GM23338 (cell line): ENCODE measurements around the gene PHRF1. TPM values are rescaled to one million over a fixed set of nuclear protein-coding genes. Genes with fewer than 3 reads are reported as not detected.
"Not testable (repeated sequence)": the region's sequence is repeated elsewhere in the genome, so short reads cannot be mapped to it uniquely, and the experiment has no call there.

ENCODE experiments used
- ATAC-seq: fragments of 200-7000 bp; cut with Tn5 transposase; 3 replicates; pipeline ENCODE4 v1.9.1; 2020
- DNase-seq: peaks from one replicate; pipeline ENCODE4 v3.0.0-alpha.2; 2015; ENCODE audit warnings: low spot score
- H2AFZ ChIP-seq: fragments of 200-600 bp; sonication (generic); 2 replicates; pipeline ENCODE4 v1.8.0; 2016; ENCODE audit warnings: antibody characterized with exemption, mild to moderate bottlenecking, moderate library complexity
- H3F3A ChIP-seq: fragments of 200-600 bp; sonication (generic); replicated peaks from 2 replicates; pipeline ENCODE4 v1.8.0; 2017; ENCODE audit warnings: antibody characterized with exemption, mixed run types, low read depth
- H3K27ac ChIP-seq: fragments of 200-600 bp; sonication (generic); 2 replicates; pipeline ENCODE4 v1.6.1; 2016; ENCODE audit warnings: low read depth
- H3K27me3 ChIP-seq: fragments of 200-600 bp; sonication (generic); 2 replicates; pipeline ENCODE4 v1.8.0; 2016; ENCODE audit warnings: mild to moderate bottlenecking, mixed run types, moderate library complexity; ENCODE audit not compliant: insufficient read depth
- H3K36me3 ChIP-seq: fragments of 200-600 bp; sonication (generic); 2 replicates; pipeline ENCODE4 v1.8.0; 2016; ENCODE audit warnings: mild to moderate bottlenecking; ENCODE audit not compliant: insufficient read depth
- H3K4me1 ChIP-seq: fragments of 200-600 bp; sonication (generic); 2 replicates; pipeline ENCODE4 v1.8.0; 2016; ENCODE audit warnings: mild to moderate bottlenecking, moderate library complexity; ENCODE audit not compliant: insufficient read depth
- H3K4me2 ChIP-seq: fragments of 200-600 bp; sonication (generic); 2 replicates; pipeline ENCODE4 v1.7.1; 2017; ENCODE audit warnings: mixed run types
- H3K4me3 ChIP-seq: fragments of 200-600 bp; sonication (generic); 2 replicates; pipeline ENCODE4 v1.6.1; 2016; ENCODE audit warnings: mixed run types
- H3K79me2 ChIP-seq: fragments of 200-600 bp; sonication (generic); replicated peaks from 2 replicates; pipeline ENCODE4 v1.8.0; 2017; ENCODE audit warnings: mild to moderate bottlenecking; ENCODE audit not compliant: insufficient read depth
- H3K9me2 ChIP-seq: fragments of 200-600 bp; sonication (generic); 2 replicates; pipeline ENCODE4 v1.8.0; 2017; ENCODE audit not compliant: insufficient read depth
- H4K20me1 ChIP-seq: fragments of 200-600 bp; sonication (generic); replicated peaks from 2 replicates; pipeline ENCODE4 v1.8.0; 2017; ENCODE audit warnings: mild to moderate bottlenecking; ENCODE audit not compliant: insufficient read depth
- H3K27ac Mint-ChIP-seq: 2 replicates; pipeline ENCODE4 v1.8.0; 2020; ENCODE audit warnings: inconsistent platforms, mild to moderate bottlenecking, moderate library complexity, mixed read lengths
- H3K27me3 Mint-ChIP-seq: 3 replicates; pipeline ENCODE4 v1.8.0; 2022; ENCODE audit warnings: low read depth, mild to moderate bottlenecking, moderate library complexity, mixed read lengths, inconsistent platforms; ENCODE audit not compliant: insufficient read depth, poor library complexity
- H3K36me3 Mint-ChIP-seq: 3 replicates; pipeline ENCODE4 v1.8.0; 2021; ENCODE audit warnings: low read depth, mild to moderate bottlenecking, inconsistent platforms, moderate library complexity, mixed read lengths
- H3K4me1 Mint-ChIP-seq: 3 replicates; pipeline ENCODE4 v1.8.0; 2020; ENCODE audit warnings: mild to moderate bottlenecking, inconsistent platforms, mixed read lengths
- H3K4me3 Mint-ChIP-seq: 3 replicates; pipeline ENCODE4 v1.8.0; 2021; ENCODE audit warnings: moderate library complexity, mild to moderate bottlenecking, inconsistent platforms, mixed read lengths
- H3K9me3 Mint-ChIP-seq: 3 replicates; pipeline ENCODE4 v1.8.0; 2020; ENCODE audit warnings: moderate library complexity, mild to moderate bottlenecking, inconsistent platforms, mixed read lengths
- CREB1 ChIP-seq: fragments of 250-450 bp; sonication (Bioruptor Pico); IDR thresholded peaks from 2 replicates; pipeline ENCODE4 v1.5.0; 2020; ENCODE audit warnings: low read depth, mild to moderate bottlenecking, moderate library complexity
- EZH2 ChIP-seq: fragments of 200-600 bp; sonication (generic); IDR thresholded peaks from one replicate; pipeline ENCODE4 v1.8.0; 2017; ENCODE audit warnings: antibody characterized with exemption, mild to moderate bottlenecking, low read depth; ENCODE audit not compliant: unreplicated experiment
- NANOG ChIP-seq: IDR thresholded peaks from 2 replicates; pipeline ENCODE4 v1.6.1; 2016; ENCODE audit warnings: antibody characterized with exemption, borderline replicate concordance
- STAT1 ChIP-seq: IDR thresholded peaks from one replicate; pipeline ENCODE4 v1.6.1; 2016; ENCODE audit warnings: antibody characterized with exemption; ENCODE audit not compliant: unreplicated experiment
- ZNF114 ChIP-seq: fragments of 250-450 bp; sonication (Bioruptor Pico); IDR thresholded peaks from 2 replicates; pipeline ENCODE4 v1.5.0; 2020; ENCODE audit warnings: mild to moderate bottlenecking, moderate library complexity
- polyA plus RNA-seq: library from polyadenylated mRNA; unstranded; fragments of >200 nt; fragmentation: Nextera tagmentation; extraction: Ambion mirVana; gene quantifications from 2 replicates; pipeline ENCODE4 v1.2.1, GENCODE V29; 2016
- total RNA-seq: library from RNA; depleted of rRNA; stranded (reverse); fragments of >200 nt; shearing (Covaris generic); gene quantifications from 2 replicates; pipeline ENCODE4 v1.2.3, GENCODE V29; 2014
- TF ChIP-seq, protein P1 (sequence below): IDR thresholded peaks from 2 replicates; pipeline ENCODE4 v1.6.1; 2016; ENCODE audit warnings: antibody characterized with exemption
- TF ChIP-seq, protein P2 (sequence below): IDR thresholded peaks from one replicate; pipeline ENCODE4 v1.6.1; 2018; ENCODE audit warnings: antibody characterized with exemption; ENCODE audit not compliant: unreplicated experiment

PHRF1 gene
- total and polyA plus RNA-seq, 2 experiments from 2014 or later = 11.0 to 45.9 TPM

DNA sequence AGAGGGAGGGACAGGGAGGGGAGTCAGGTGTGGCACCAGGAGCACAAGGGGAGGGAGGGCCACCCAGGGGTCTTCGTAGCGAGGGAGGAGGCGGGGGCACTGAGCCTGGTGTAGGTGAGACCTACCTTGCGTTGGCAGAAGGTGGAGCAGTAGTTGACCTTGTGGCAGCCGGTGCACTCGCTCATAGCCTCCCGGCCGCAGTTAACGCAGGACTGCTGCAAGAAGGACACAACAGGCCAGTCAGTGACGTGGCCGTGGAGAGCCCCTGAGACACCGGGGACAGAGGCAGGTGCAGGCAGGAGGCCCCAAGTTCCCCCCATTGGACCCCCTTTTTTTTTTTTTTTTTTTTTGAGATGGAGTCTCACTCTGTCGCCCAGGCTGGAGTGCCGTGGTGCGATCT lies 77.6 kb downstream of the PHRF1 start:
- H3K9me3 Mint-ChIP-seq = no peaks in the 10 kb centered on the region

DNA sequence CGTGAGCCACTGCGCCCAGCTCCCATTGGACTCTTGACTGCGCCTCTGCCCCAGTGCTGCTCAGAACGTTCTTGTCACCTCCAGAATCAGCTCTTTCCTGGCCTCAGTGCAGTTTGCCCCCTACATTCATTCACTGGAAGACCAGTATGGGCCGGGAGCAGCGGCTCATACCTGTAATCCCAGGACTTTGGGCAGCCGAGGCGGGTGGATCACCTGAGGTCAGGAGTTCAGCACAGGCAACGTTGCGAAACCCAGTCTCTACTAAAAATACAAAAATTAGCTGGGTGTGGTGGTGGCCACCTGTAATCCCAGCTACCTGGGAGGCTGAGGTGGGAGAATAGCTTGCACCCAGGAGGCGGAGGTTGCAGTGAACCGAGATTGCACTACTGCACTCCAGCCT lies 78.2 kb downstream of the PHRF1 start:
- not testable (repeated sequence) for H3K4me2 ChIP-seq, H3K4me1 ChIP-seq, H3K9me2 ChIP-seq, H4K20me1 ChIP-seq, H3K27ac ChIP-seq, H3K4me1 Mint-ChIP-seq, H3K79me2 ChIP-seq, H3F3A ChIP-seq, ATAC-seq, H2AFZ ChIP-seq, H3K4me3 ChIP-seq, H3K27ac Mint-ChIP-seq, H3K27me3 ChIP-seq, H3K4me3 Mint-ChIP-seq, H3K9me3 Mint-ChIP-seq, DNase-seq
- peaks cover 13% of the 10 kb centered on the region for H3K36me3 ChIP-seq
- Mint-ChIP-seq H3K36me3 (peaks cover 32% of the 10 kb centered on the region), H3K27me3 (peaks cover 12% of the 10 kb centered on the region)

More for the DNA sequence above, 77.6 kb downstream of the PHRF1 start:
- Histone ChIP-seq H3K36me3 (peaks cover 10% of the 10 kb centered on the region), H3K9me2 (no peaks in the 10 kb centered on the region), H3K4me3 (no peak overlapping the region), H3K27ac (no peak overlapping the region), H3K4me1 (no peaks in the 10 kb centered on the region), H4K20me1 (peaks cover 2% of the 10 kb centered on the region; the same call in 1 of the 2 replicates), H3K27me3 (no peaks in the 10 kb centered on the region), H2AFZ (no peak overlapping the region), H3K79me2 (no peaks in the 10 kb centered on the region), H3K4me2 (no peak overlapping the region), H3F3A (0 out of 2 replicates have a peak, but pooled peaks cover 6% of the 10 kb centered on the region)
- ATAC-seq = no peak
- DNase-seq = no peak
- Mint-ChIP-seq H3K36me3 (peaks cover 37% of the 10 kb centered on the region), H3K27ac (no peak overlapping the region), H3K4me1 (no peaks in the 10 kb centered on the region), H3K27me3 (peaks cover 12% of the 10 kb centered on the region), H3K4me3 (no peak overlapping the region)
- TF ChIP-seq ZNF114 (CRISPR knock-in tag) (no peak), EZH2 (no peak), CREB1 (CRISPR knock-in tag) (no peak), STAT1 (no peak), NANOG (no peak)
- TF ChIP-seq, protein P1, sequence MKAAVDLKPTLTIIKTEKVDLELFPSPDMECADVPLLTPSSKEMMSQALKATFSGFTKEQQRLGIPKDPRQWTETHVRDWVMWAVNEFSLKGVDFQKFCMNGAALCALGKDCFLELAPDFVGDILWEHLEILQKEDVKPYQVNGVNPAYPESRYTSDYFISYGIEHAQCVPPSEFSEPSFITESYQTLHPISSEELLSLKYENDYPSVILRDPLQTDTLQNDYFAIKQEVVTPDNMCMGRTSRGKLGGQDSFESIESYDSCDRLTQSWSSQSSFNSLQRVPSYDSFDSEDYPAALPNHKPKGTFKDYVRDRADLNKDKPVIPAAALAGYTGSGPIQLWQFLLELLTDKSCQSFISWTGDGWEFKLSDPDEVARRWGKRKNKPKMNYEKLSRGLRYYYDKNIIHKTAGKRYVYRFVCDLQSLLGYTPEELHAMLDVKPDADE = no peak
- TF ChIP-seq, protein P2, sequence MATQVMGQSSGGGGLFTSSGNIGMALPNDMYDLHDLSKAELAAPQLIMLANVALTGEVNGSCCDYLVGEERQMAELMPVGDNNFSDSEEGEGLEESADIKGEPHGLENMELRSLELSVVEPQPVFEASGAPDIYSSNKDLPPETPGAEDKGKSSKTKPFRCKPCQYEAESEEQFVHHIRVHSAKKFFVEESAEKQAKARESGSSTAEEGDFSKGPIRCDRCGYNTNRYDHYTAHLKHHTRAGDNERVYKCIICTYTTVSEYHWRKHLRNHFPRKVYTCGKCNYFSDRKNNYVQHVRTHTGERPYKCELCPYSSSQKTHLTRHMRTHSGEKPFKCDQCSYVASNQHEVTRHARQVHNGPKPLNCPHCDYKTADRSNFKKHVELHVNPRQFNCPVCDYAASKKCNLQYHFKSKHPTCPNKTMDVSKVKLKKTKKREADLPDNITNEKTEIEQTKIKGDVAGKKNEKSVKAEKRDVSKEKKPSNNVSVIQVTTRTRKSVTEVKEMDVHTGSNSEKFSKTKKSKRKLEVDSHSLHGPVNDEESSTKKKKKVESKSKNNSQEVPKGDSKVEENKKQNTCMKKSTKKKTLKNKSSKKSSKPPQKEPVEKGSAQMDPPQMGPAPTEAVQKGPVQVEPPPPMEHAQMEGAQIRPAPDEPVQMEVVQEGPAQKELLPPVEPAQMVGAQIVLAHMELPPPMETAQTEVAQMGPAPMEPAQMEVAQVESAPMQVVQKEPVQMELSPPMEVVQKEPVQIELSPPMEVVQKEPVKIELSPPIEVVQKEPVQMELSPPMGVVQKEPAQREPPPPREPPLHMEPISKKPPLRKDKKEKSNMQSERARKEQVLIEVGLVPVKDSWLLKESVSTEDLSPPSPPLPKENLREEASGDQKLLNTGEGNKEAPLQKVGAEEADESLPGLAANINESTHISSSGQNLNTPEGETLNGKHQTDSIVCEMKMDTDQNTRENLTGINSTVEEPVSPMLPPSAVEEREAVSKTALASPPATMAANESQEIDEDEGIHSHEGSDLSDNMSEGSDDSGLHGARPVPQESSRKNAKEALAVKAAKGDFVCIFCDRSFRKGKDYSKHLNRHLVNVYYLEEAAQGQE = no peak
